ENCODE data around the gene DYNLT1. TPM values are rescaled to one million over a fixed set of nuclear protein-coding genes. Genes with fewer than 3 reads are reported as not detected.
A peak's percentile ranks its signal among the peaks of the same experiment; 100 is the strongest.

DYNLT1 gene
- total RNA-seq, 4 donors from 2014 or later = 93.8 to 190 (median 146) TPM

DNA sequence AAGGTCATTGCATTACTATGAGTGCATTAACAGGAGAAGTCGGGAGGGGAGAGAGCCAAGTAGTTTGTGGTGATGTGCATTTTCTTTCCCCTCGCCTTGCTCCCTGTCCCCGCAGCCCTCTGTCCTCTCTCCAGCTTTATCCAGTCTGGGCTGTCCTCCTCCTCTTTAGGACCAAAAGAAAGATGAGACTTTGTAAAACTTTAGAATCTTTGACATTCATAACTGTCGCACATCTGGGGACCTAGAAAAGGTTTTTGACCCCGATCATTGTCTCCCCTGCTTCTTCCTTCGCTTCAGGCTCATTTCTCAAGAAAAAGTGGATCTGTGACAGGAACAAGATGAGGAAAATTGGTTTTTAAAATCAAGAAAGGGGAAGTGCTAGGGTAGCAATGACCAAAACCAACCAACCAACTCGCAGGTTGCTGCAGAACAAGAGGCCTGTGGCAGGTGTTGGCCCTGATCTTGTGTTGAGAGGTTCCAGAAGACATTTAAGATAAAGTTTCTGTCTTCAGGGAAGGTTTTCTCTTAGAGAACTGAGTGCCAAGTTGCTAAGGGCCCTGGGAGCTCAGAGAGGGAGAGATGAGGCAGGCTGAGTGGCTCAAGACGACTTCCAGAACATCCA, 22.9 kb upstream of the DYNLT1 start:
- H3K4me3 ChIP-seq = no peak overlapping the region
- H3K4me1 ChIP-seq = peaks cover 0 to 16% (median 0%) of the 10 kb centered on the region in 4 donors
- no peaks in the 10 kb centered on the region for H3K9me3 ChIP-seq
- H3K27ac ChIP-seq = peak overlapping the region; percentile 30 to 61 (median 36)
- TF ChIP-seq CTCF (IDR thresholded peaks at IDR 0.05) (no peak), POLR2A (IDR thresholded peaks at IDR 0.05) (no peak)
- H3K27me3 ChIP-seq = no peaks in the 10 kb centered on the region
- DNase-seq = peak in 1 of 3 donors; percentile 59
- no peaks in the 10 kb centered on the region for H3K36me3 ChIP-seq

DNA sequence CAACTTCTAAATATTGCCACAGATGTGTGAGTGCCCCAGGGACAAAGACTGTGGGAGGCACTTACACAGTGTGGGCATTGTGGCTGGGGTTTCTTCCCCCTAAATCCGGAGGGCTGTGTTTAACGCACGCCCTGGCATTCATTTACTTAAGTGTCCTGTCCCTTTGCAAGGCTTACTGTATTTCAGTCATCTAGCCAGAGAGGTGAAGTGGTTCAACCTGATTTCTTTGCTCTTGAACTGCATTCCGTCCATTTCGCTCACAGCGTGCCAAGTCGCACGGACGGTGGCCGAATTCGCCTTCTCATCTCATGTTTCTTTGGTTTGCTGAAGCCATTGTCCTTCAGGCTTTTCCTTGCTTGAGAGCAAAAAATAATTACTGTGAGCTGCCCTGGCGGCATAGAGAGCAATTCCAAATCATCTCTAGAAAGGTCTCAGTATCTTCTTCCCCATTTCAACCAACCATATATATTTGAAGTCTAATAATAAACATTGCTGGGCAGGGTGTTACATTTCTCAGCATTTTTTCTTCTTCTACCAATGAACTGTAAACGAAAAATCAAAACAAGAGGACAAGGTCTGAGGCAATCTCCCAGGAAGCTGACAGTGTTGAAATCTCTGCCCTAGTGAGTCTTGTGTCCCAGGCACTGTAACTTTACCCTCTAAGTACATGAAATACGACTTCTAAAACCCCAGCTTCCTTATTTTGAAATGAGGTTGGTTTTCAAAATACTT, 22.3 kb upstream of the DYNLT1 start:
- Histone ChIP-seq H3K4me3 (no peak overlapping the region), H3K9me3 (no peaks in the 10 kb centered on the region), H3K27me3 (no peaks in the 10 kb centered on the region), H3K36me3 (no peaks in the 10 kb centered on the region), H3K27ac (peak overlapping the region; percentile 30 to 61 (median 38)), H3K4me1 (peaks cover 0 to 16% (median 0%) of the 10 kb centered on the region in 4 donors)
- TF ChIP-seq POLR2A (IDR thresholded peaks at IDR 0.05) (no peak), CTCF (IDR thresholded peaks at IDR 0.05) (no peak)
- DNase-seq = no peak

DNA sequence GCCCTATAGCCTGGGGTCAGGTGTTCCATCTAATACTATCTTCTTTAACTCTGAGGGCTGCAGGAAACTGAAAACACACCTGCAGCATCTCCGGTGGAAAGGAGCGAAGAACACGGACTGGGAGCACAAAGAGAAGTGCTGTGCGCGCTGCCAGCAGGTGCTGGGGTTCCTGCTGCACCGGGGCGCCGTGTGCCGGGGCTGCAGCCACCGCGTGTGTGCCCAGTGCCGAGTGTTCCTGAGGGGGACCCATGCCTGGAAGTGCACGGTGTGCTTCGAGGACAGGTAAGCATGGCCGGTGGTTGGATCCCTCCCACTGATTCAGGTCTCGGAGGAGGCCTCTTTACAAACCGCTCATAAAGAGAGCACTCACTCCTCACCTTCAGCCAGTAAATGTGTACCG, 20.8 kb upstream of the DYNLT1 start:
- no peak for DNase-seq
- Histone ChIP-seq H3K4me3 (no peak overlapping the region), H3K36me3 (no peaks in the 10 kb centered on the region), H3K4me1 (peaks cover 0 to 16% (median 0%) of the 10 kb centered on the region in 4 donors), H3K9me3 (no peaks in the 10 kb centered on the region), H3K27me3 (no peaks in the 10 kb centered on the region), H3K27ac (no peak overlapping the region)
- no peak for TF ChIP-seq CTCF (IDR thresholded peaks at IDR 0.05)
- no peak for TF ChIP-seq POLR2A (IDR thresholded peaks at IDR 0.05)

- H3K4me3 ChIP-seq = peak overlapping the region in 1 of 4 donors; percentile 6
Observed at GRCh38 chr6:158663625-158664165, 19.2 kb upstream of the DYNLT1 start.

More at GRCh38 chr6:158663625-158664165, 19.2 kb upstream of the DYNLT1 start:
- no peaks in the 10 kb centered on the region for H3K27me3 ChIP-seq
- H3K36me3 ChIP-seq = no peaks in the 10 kb centered on the region
- peaks cover 0 to 16% (median 0%) of the 10 kb centered on the region in 4 donors for H3K4me1 ChIP-seq
- H3K9me3 ChIP-seq = no peaks in the 10 kb centered on the region
- TF ChIP-seq POLR2A (IDR thresholded peaks at IDR 0.05) (no peak), CTCF (IDR thresholded peaks at IDR 0.05) (no peak)
- H3K27ac ChIP-seq = peak overlapping the region in 3 of 4 donors; percentile 4 to 61 (median 55)
- DNase-seq = no peak

Measured in Peyer's patch (tissue), 4 donors.